GM21381 (cell line): Measurements from ENCODE around the gene SERPINA1.
"Not testable (repeated sequence)": the region's sequence is repeated elsewhere in the genome, so short reads cannot be mapped to it uniquely, and the experiment has no call there.

Experiments
- ATAC-seq: cut with Tn5 transposase; IDR thresholded peaks from one replicate; pipeline ENCODE4 v1.9.1; 2021; ENCODE audit warnings: mild to moderate bottlenecking, moderate library complexity; ENCODE audit not compliant: unreplicated experiment

The SERPINA1 gene

DNA sequence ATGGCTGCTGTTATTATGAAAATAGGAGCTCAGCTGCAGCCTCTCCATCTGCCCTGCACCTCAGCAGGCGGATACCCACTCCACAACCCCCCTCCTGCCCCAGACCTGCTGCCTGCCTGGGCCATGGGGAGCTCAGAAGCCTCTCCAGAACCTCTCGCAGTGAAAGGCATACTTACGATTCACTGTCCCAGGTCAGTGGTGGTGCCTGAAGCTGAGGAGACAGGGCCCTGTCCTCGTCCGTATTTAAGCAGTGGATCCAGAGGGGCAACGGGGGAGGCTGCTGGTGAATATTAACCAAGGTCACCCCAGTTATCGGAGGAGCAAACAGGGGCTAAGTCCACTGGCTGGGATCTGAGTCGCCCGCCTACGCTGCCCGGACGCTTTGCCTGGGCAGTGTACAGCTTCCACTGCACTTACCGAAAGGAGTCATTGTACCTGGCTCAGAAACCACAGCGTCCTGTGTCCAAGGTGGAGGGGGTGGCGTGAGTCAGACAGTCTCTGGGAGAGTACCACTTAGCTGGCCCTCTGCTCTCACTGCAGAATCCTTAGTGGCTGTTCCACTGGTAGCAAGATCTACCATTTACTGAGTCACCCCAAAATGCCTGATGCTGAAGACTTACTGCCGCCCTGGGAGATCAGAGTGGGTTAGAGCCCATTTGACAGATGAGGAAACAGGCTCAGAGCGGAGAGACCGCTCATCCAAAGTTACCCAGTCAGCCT lies at the start of gene SERPINA1:
Gene SERPINA1 (minus strand): TSS at position 219 of the 720 bp plus-strand sequence. CDS start 5,365 bp downstream, outside the sequence.
- ATAC-seq, result no peak

DNA sequence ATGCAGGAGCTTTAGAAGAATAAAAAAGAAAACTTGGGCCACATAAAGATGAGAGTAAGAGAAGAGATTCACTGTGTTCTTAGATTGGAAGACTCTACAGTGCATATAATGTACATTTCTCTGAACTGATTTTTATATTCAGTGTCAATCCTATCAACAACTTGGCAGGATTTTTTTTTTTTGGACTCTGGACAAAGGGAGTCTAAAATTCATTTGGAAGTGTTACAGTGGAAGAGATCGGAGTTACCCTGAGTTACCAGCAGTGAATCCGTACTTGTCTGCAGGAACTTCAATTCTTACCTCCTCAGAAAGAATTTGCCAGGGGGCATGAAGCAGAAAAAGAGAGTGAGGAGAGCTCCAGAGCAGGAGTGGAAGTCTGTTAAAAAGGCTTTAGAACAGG lies 40.2 kb upstream of the SERPINA1 start:
- ATAC-seq, result no peak

DNA sequence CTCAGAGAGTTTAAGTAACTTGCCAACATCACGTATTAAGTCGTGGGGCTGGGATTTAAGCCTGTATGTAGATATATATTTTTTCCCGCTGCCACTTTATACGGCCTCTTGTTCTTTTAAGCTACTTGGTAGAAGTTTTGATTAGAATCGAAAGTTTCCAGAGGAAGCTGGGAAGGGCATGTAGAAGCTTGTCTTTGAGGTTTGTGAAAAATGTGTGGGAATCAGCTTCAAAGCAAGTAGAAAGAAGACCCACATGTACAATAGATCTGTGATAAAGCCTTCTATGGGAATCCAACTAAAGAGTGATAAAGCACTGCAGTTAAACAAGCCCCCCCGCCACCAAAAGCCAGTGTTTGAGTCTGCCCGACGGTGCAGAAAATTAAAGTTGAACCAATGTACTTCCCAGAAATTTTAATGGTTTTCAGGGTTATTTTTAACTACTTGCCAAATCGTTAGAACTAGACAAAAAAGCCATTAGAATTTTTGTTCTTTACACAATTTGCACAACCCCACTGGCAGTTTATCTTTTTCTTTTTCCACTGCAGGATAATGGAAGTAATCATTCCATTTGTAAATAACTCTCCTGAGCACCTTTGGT lies 38.7 kb upstream of the SERPINA1 start:
- ATAC-seq, result no peak

DNA sequence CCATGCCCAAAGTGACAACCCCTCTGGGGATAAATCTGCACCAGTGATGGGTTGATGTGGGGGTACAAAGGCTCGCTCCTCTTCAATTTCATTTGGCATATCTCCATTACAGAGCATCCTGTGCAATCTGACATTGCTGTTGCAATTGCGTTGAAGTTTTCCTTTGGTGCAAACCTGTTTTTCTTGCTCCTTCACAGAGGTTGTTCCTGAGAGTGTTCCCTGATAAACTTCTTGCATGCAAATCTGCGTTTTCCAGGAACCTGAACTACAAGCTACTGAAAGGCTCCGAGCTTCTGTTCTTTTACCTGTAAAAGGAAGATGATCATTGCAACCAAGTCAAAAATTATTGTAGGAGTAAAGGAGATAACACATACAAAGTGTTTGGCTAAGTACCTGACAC lies 38.1 kb upstream of the SERPINA1 start:
- ATAC-seq, result no peak

DNA sequence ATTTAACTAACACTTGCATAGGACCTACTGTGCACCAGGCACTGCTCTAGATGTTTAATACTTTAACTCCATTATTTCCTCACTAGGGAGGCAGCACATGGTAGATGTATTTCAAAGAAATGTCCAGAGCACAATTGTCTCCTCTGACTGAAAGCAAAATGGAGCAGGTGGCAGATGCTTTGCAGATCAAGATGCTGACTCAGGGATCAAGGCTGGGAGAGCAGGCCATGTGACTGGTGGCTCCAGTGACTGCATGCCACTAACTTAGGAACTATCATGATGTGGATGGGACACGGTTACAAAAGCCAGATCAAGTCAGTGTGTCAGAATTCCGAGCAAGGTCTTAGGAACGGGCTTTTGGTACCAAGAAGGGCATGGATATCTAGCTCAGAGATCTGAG lies 36.0 kb upstream of the SERPINA1 start:
- ATAC-seq, result no peak

DNA sequence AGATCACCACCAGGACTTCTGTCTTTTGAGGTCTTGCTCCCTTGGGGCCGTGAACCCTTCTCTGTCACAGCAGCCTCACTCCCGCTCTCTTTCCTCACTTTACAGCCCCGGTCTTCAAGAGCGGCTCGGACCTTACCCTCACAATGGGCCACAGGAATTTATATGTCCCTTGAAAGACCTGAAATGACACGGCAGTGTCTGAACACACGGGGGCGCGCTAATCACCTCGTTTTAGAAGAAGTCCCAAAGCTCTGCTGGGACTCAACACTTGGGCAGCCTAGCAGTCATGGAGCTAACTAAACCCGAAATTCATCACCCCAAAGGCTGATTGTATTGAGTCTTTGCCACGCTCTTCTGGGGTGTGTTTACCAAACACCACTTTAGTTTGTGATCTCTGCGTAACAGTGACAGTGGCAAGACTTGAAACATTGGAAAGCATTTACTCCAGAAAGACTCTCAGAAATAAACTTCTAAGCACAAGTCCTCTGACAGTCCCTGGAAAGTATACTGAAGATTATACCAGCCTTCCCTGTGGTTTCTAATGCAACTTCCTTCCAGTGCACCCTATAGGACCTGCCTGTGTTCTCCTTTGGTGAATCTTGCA lies 35.2 kb upstream of the SERPINA1 start:
- ATAC-seq, result no peak

DNA sequence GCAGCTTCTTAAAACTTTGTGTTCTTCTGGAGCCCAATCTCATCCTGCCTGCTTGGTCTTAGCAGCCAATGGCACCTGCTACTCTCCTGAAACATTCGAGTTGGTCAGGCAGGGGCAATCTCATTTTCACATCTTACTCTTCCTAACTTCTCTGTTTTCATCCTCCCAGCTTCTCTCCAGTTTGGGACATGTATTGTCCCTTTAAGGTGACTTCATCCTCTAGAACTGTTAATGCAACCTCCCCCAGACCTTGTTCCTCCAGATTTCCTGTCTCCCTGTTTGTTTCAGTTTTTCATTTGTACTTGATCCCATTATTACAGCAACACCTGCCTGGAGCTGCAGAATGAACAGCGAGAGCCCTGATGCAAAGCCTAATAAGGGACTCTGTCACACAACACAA lies 32.9 kb upstream of the SERPINA1 start:
- no peak for ATAC-seq

DNA sequence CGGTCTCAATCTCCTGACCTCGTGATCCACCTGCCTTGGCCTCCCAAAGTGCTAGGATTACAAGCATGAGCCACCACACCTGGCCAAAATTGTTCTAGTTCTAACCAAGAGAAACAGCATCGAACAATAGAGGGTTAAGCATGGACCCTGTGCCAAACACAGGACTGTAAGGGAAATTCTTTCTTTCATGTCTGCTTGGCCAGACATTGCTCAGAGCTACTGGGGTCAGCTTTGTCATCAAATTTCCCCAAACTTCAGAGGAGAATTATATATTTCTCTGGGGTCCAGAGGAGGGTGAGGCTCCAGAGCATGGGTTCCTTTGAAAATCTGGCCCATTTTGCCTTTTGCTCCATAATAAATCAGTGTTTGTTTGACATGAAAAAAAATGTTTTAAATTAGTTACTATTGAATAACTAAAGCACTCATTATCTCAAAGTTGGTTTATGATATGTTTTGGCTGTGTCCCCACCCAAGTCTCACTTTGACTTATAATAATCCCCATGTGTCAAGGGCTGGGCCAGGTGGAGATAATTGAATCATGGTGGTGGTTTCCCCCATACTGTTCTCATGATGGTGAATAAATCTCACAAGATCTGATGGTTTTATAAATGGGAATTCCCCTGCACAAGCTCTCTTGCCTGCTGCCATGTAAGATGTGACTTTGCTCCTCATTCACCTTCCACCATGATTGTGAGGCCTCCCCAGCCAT lies 29.2 kb upstream of the SERPINA1 start:
- not testable (repeated sequence) for ATAC-seq

DNA sequence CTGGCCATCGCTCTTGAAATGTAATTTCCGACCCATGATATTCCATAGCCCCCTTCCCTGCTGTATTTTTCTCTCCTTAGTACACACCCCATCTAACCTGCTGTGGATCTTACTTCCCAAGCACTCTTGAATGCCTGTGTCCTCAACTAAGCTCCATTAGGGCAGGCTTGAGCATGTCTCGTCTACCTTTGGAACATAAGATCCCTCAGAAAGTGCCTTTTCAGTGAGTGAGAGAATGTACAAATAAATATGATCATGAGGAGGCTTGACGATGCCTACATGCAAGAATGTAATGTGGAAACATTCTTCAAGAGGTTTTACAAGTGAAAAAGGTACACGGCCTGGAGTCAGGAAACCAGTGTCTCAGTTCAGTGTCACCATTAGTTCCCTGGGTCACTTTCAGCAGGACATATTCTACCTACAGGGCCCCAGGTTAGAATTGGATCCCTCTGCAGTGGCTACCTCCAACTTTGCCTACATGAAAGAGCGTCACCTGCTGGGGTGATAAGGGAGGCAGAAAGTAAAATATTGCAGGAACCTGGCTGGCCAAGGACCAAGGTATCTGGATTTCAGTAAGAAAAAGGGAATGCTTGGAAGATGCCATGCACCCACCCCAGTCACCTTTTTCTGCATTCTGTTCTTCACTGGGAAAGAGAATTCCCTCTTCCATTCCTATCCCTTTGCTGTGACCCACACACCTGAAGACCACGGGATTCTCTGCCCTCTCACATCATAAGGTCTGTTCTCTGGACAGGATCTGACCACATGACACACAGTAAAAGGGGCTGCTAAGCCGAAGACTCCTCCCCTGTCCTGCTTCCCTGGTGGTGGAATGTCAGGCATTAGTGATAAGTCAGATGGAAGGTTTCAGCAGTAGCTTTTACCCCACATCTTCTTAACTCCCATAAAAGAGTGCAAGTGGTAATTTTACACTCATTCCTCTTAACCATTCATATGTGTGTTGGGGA lies 24.6 kb upstream of the SERPINA1 start:
- no peak for ATAC-seq

DNA sequence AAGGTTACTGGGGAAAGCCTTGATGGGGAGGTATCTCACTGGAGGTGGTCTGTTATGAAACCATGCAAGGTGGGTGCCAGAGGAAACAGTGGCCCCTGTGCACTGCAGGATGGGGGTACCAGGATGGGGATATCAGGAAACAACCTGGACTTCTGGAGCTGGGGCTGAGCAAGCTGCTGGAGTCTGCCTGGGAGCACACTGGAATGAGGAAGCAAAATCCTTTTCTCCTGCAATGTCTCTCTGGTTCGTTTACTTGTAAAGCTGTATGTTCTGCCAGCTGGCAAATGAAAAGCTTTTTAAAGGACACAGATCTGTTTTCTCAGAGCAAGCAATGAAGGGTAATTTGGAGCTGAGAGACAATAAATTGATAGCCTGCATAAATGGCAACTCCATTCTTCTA lies 23.2 kb upstream of the SERPINA1 start:
- ATAC-seq, result no peak

DNA sequence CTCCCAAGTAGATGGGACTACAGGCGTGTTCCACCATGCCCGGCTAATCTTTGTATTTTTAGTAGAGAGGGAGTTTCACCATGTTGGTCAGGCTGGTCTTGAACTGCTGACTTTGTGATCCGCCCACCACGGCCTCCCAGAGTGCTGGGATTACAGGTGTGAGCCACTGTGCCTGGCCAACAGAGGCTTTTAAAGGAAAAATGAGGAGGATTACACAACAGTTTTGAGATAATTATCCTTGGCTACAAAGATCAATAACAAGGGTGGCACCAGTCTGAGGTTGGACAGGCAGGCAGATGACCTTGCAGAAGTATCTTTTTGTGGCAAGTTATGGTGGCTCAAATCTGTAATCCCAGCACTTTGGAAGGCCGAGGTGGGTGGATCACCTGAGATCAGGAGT lies 21.0 kb upstream of the SERPINA1 start:
- ATAC-seq, result not testable (repeated sequence)

DNA sequence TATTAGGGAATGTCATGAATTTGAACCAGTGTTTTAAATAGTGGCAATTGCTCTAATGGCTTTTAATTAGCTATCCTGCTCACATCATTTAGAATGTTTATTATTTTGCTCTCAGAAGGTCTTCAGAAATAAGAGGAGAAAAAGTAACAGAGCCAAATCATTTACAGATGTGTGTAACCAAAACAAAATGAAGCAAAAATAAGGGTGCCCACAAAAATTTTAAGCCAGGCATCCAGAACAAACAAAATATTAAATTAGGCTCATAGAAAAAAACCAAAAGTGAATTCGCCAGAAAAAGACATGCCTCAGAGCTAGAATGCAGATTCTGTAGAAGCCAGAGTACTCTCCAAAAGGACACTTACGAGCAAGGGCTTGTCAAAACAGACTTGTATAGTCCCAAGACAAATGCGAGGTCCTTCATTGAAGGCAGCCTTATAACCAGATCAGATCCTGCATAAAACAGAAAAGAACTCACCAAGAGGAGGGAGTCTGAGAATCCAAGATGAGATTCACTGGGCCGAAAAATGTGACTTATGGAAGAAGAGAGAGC lies 20.2 kb upstream of the SERPINA1 start:
- no peak for ATAC-seq

DNA sequence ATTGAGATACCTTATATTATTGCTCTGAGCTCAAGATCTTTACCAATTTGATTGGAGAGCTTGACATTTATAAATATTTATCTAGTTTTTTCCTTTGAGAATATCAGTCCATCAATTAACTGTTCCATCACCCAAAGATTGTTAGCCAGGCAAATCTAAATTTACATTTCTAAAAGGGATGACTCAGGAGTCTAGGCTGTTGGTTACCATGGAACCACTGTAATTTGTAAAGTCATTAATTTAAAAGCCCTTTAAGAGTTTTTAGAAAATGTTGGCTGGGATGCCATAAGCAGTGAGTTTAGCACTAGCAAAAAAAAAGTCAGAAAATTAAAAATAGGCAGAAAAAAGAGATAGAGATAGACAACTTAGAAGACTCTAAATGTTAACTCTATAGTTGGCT lies 19.5 kb upstream of the SERPINA1 start:
- no peak for ATAC-seq

DNA sequence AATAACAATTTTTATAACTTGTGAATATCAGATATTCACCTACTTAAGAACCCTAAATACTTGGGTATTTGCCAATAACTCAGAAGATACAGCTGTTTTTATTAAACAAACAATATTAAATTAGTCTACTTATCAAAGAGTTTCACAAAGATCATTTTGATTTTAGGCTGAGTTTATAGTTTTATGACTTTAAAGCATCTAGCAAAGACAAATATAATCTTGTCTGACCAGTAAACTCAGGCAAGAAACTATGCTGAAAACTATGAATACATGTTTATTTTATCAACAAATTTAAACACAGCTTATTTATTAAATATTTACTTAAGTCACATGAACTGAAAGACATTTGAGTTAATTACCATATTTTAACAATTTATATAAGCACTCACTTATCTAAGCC lies 18.5 kb upstream of the SERPINA1 start:
- no peak for ATAC-seq

DNA sequence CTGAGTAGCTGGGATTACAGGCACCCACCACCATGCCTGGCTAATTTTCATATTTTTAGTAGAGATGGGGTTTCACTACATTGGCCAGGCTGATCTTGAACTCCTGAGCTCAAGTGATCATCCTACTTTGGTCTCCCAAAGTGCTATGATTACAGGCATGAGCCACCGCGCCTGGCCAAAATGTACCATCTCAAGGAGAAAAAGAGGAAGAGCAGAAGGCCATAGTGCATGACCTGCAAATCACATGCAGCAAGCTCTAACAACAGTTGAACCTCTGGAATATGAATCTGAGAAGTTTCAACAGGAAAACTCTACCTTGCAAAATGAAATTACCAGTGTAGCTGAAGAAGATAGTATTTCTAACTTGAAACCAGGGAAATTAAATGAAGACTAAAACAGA lies 17.1 kb upstream of the SERPINA1 start:
- ATAC-seq, result no peak

DNA sequence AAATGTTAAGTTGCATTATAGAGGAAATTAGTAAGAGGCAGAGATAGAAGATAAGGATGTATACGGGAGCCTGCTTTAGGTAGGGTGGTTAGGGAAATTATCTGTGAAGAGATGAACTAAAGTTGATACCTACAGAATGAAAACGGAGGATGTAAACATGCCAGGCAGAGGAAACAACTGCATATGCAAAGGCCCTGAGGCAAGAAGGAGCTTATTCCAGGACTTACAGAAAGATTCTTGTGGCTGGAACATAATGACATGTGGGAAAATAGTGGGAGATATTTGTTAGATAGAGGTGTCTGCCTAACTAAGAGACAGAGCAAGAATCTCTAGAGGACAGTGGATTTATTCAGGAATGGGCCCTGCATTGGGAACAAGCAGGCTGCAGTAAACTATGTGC lies 16.2 kb upstream of the SERPINA1 start:
- no peak for ATAC-seq

DNA sequence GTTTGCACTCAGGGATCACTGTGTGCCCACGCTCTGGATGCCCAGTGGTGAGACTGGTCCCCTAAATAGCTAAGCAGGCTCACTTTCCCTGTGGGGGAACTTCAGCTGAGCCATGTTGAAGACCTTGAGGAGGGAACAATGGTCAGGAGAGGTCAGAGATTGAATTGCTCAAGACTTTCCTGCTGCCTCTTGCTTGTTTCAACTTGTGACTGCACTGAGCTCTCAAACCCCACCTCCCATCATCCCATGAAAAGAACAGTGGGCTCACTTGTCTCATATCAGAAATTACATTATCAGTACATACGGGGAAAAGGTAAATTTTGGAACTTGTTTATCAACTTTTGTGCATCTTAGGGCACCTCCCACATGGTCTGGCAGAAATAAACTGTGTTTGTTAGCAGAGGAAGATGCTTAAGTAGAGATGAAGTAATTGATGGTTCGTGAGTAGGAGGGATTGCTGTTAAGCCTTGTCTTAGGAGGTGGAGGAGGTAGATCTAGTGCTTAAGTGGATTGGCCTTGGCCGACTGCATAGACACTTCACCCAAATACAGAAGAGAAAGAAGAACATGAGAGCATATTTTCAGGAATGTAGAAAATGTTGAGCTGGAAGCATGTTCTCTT lies 15.0 kb upstream of the SERPINA1 start:
- ATAC-seq, result no peak

DNA sequence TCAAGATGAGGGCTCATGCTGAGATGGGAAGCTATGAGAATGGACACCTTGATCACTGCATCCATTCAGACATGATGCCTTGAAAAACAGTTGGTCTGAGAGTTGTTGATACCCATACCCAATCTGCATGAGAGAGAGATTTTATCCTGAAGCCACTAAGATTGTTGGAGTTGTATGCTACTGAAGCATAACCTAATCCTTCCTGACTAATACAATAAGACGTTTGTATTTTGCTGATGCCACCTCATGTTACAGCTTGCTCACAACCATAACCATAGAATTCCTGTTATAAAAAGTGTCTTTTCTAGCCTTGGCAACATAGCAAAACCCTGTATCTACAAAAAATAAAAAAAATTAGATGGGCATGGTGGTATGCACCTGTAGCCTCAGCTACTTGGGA lies 12.7 kb upstream of the SERPINA1 start:
- no peak for ATAC-seq

DNA sequence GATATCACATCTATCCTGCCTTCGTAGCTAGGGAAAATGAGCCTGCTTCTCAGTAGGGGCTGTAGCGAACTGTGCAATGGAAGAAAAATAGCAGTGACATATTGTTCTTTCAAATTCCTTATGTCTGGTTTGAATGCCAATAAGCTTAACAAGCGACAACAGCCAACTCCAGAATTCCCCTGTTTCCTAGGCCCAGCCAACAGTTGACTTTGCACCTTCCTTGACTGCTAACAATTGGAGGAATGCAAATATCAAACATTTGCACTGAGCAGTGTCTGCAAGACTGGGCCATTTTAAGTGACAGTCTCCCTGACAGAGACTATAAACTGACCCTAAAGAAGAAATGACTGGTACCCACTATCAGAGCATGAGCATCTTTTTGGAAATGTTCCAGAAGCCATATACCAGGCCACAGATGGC lies 12.0 kb upstream of the SERPINA1 start:
- no peak for ATAC-seq

DNA sequence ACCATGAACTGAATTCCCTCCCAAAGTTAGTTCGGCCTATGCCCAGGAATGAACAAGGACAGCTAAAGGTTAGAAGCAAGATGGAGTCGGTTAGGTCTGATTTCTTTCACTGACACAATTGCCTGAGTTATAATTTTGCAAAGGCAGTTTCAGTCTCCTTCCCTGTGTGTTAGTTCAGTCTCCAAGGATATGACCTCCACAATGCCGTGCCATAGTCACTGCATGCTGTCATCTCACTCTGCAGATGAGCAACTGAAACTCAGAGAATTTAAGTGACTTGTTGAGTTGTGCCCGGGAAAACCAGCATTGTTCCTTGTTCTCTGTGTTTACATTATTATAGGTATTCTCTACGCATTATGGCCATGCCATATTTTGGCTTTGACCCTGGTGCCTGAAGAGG lies 10.1 kb upstream of the SERPINA1 start:
- no peak for ATAC-seq
